Upper lobe of right lung (tissue), 1 donor: Measurements from ENCODE around the gene HMMR. TPM values are rescaled to one million over a fixed set of nuclear protein-coding genes. Genes with fewer than 3 reads are reported as not detected.

Experiments used
- ATAC-seq: fragments of 200-7000 bp; cut with Tn5 transposase; one replicate; pipeline ENCODE4 v1.9.1; 2020; ENCODE audit warnings: mild to moderate bottlenecking, moderate library complexity
- DNase-seq: peaks from one replicate; pipeline ENCODE4 v3.0.0-alpha.2; 2020
- H3K27ac ChIP-seq: fragments of 200-600 bp; one replicate; pipeline ENCODE4 v1.8.0; 2022
- H3K27me3 ChIP-seq: fragments of 200-600 bp; one replicate; pipeline ENCODE4 v1.8.0; 2022; ENCODE audit warnings: mild to moderate bottlenecking
- H3K36me3 ChIP-seq: fragments of 200-600 bp; one replicate; pipeline ENCODE4 v1.8.0; 2022
- H3K4me1 ChIP-seq: fragments of 200-600 bp; one replicate; pipeline ENCODE4 v1.8.0; 2022
- H3K4me3 ChIP-seq: fragments of 200-600 bp; one replicate; pipeline ENCODE4 v1.8.0; 2022; ENCODE audit warnings: mild to moderate bottlenecking
- H3K9me3 ChIP-seq: fragments of 200-600 bp; one replicate; pipeline ENCODE4 v1.8.0; 2022
- intact Hi-C: fragments of 100-400 bp; cut with DNase I; formaldehyde crosslinking; loops from one replicate; pipeline ENCODE4 v1.11.0; 2022
- total RNA-seq: library from RNA; stranded (reverse); fragmentation: NEBNext Ultra II Directional; extraction: Animal tissue kit (Norgen Biotek cat#: 25700); gene quantifications from one replicate; pipeline ENCODE4 v1.2.1, GENCODE V29; 2021
- TF ChIP-seq, protein P1 (sequence below): fragments of 200-600 bp; IDR thresholded peaks from one replicate; pipeline ENCODE4 v1.8.0; 2022; ENCODE audit warnings: antibody characterized with exemption
- donor health status: DM: no; HTN: yes; CAD: no; lungs with severe emphysema.

HMMR gene
- total RNA-seq, 1 donor from 2014 or later = 1.6 TPM

DNA sequence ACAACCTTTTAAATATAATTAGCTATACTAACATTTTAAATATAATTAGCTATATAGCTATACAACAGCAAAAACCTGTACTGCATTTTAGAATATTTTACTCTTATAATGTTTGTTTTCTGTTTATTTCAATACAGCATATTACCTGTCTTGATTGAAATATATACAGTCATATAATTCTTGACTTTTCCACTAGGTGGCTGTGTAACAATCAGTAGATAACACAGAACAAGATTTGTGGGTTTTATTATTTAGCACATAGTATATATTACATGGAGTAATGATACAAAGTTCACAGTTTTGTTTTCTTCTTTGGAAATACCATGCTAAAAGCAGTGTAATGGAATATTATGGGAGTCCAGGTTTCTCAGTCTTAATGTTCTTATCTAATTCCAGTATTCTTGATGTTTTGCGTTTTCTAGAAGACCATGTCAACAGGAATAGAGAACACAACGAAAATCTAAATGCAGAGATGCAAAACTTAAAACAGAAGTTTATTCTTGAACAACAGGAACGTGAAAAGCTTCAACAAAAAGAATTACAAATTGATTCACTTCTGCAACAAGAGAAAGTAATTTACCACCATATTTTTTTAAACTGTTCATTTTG lies 13.3 kb downstream of the HMMR start:
- no peaks in the 10 kb centered on the region for H3K27me3 ChIP-seq
- intact Hi-C loops = no loop called here
- H3K4me1 ChIP-seq = no peaks in the 10 kb centered on the region
- no peaks in the 10 kb centered on the region for H3K36me3 ChIP-seq
- DNase-seq (no peak), ATAC-seq (peak; percentile 44)
- H3K9me3 ChIP-seq = no peaks in the 10 kb centered on the region
- TF ChIP-seq, protein P1, sequence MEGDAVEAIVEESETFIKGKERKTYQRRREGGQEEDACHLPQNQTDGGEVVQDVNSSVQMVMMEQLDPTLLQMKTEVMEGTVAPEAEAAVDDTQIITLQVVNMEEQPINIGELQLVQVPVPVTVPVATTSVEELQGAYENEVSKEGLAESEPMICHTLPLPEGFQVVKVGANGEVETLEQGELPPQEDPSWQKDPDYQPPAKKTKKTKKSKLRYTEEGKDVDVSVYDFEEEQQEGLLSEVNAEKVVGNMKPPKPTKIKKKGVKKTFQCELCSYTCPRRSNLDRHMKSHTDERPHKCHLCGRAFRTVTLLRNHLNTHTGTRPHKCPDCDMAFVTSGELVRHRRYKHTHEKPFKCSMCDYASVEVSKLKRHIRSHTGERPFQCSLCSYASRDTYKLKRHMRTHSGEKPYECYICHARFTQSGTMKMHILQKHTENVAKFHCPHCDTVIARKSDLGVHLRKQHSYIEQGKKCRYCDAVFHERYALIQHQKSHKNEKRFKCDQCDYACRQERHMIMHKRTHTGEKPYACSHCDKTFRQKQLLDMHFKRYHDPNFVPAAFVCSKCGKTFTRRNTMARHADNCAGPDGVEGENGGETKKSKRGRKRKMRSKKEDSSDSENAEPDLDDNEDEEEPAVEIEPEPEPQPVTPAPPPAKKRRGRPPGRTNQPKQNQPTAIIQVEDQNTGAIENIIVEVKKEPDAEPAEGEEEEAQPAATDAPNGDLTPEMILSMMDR = peak; percentile 41
- no peak overlapping the region for H3K4me3 ChIP-seq
- H3K27ac ChIP-seq = no peak overlapping the region

DNA sequence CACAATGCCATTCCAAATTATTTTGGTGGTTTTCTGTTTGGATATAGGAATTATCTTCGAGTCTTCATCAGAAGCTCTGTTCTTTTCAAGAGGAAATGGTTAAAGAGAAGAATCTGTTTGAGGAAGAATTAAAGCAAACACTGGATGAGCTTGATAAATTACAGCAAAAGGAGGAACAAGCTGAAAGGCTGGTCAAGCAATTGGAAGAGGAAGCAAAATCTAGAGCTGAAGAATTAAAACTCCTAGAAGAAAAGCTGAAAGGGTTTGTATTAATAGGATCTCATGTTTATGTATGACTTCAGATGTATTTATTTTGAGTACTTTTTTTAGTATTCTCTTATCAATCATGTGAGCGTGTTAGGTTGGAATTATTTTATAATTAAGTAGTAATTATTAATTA lies 15.0 kb downstream of the HMMR start:
- H3K9me3 ChIP-seq = no peaks in the 10 kb centered on the region
- no peak overlapping the region for H3K27ac ChIP-seq
- no peaks in the 10 kb centered on the region for H3K4me1 ChIP-seq
- intact Hi-C loops = no loop called here
- no peak for DNase-seq
- H3K4me3 ChIP-seq = no peak overlapping the region
- ATAC-seq = no peak
- TF ChIP-seq, protein P1 = no peak
- H3K27me3 ChIP-seq = no peaks in the 10 kb centered on the region
- H3K36me3 ChIP-seq = no peaks in the 10 kb centered on the region

DNA sequence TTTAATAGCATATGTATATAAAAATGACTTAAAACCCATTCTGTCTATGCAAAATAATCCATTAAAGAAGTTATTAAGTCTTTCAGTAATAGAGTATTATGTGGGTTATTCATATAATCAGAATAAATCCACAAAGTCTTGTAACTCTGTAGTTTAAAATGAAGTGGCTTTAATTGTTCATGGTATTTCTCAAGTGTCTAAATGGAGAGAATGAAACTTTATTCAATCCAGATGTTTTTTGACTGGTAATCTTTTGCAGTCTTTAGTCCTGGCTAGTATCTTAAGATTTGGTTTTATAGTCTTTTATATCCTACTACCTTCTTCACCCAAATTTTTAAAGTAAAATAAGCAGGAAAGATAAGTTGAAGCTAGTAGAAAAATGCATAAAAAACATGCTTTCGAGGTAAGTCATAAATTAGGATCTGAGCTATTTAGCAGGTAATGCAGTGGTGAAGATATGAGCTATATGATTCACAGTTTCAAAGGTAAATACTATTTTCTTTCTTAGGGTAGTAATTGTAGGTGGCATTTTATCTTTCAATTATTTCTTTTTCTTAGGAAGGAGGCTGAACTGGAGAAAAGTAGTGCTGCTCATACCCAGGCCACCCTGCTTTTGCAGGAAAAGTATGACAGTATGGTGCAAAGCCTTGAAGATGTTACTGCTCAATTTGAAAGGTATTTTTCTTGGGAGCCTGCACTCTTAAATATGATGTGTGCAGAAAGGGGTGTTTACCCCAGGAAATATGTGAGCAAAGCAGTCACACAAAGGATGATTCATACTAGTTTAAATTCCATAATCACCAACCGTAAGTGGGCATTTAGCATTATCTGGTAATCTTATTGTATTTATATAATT lies 17.9 kb downstream of the HMMR start:
- intact Hi-C loops = no loop called here
- Histone ChIP-seq H3K9me3 (no peaks in the 10 kb centered on the region), H3K4me3 (no peak overlapping the region), H3K4me1 (no peaks in the 10 kb centered on the region), H3K36me3 (no peaks in the 10 kb centered on the region), H3K27me3 (no peaks in the 10 kb centered on the region), H3K27ac (no peak overlapping the region)
- no peak for ATAC-seq
- DNase-seq = no peak
- TF ChIP-seq, protein P1 = no peak

DNA sequence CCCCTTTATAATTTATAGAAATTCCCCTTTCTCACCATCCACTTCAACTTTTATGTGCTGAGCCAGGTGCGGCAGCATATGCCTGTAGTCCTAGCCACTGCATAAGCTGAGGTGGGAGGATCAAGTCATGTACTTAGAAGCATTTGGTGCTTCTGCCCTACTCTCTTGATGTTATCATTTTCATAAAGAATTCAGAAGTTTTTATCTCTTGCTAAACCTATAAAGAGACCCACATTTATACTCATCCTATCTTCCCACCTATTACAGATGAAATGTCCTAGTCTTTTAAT lies 18.5 kb downstream of the HMMR start:
- no peak for DNase-seq
- H3K4me3 ChIP-seq = no peak overlapping the region
- no peak overlapping the region for H3K27ac ChIP-seq
- TF ChIP-seq, protein P1 = no peak
- H3K9me3 ChIP-seq = no peaks in the 10 kb centered on the region
- H3K4me1 ChIP-seq = no peaks in the 10 kb centered on the region
- no peak for ATAC-seq
- no peaks in the 10 kb centered on the region for H3K27me3 ChIP-seq
- no peaks in the 10 kb centered on the region for H3K36me3 ChIP-seq
- intact Hi-C loops = no loop called here

DNA sequence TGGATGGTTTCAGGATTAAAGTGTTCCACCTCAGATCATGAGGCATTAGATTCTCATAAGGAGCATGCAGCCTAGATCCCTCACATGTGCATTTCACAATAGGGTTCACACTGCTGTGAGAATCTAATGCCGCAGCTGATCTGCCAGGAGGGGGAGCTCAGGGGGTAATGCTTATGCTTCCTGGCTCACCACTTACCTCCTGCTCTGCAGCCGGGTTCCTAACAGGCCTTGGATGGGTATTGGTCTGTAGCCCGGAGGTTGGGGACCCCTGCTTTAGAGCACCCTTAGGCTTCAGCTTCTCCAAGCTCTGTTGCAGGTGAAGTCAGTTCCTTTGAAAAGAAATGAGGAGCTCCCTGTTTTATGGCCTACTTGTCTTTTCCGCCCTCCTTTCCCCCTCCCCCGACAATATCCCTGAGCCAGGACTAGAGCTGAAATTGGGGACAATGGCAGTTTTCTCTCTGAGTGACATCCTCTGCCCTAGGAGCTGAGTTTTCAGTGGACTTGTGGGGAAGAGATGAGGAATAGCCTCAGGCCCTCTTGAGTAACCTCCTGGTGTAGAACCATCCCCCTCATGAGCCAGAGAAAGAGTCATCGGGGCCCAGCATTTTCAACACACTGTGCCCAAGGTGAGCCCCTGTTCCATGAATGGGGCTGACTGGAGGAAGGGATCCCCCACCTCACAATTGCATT lies 28.8 kb downstream of the HMMR start:
- Histone ChIP-seq H3K27me3 (no peaks in the 10 kb centered on the region), H3K36me3 (no peaks in the 10 kb centered on the region), H3K4me1 (no peaks in the 10 kb centered on the region), H3K9me3 (no peaks in the 10 kb centered on the region), H3K27ac (no peak overlapping the region), H3K4me3 (no peak overlapping the region)
- TF ChIP-seq, protein P1 = no peak
- intact Hi-C loops = no loop called here
- no peak for ATAC-seq
- no peak for DNase-seq
